ENCODE results near the gene ZNF3.

Gene ZNF3

DNA sequence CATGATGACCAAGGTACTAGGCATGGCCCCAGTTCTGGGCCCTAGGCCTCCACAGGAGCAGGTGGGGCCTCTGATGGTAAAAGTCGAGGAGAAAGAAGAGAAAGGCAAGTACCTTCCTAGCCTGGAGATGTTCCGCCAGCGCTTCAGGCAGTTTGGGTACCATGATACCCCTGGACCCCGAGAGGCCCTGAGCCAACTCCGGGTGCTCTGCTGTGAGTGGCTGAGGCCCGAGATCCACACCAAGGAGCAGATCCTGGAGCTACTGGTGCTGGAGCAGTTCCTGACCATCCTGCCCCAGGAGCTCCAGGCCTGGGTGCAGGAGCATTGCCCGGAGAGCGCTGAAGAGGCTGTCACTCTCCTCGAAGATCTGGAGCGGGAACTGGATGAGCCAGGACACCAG lies 24.5 kb downstream of the ZNF3 start:
- Histone ChIP-seq H3K27ac (ENCODE audit: low read depth in 2 of 2, low read length in 2 of 2) (no peak overlapping the region), H3K4me3 (ENCODE audit: low read length in 2 of 2) (no peak overlapping the region), H3K9me3 (ENCODE audit: control insufficient read depth in 2 of 2, low read length in 2 of 2) (no peaks in the 10 kb centered on the region), H3K36me3 (ENCODE audit: control insufficient read depth in 2 of 2, insufficient read depth in 2 of 2, low read length in 2 of 2) (peaks cover 22 to 26% of the 10 kb centered on the region in 2 donors), H3K4me1 (ENCODE audit: control insufficient read depth in 2 of 2, insufficient read depth in 2 of 2, low read length in 2 of 2) (peaks cover 2 to 5% of the 10 kb centered on the region in 2 donors), H3K9ac (ENCODE audit: low read depth in 1 of 2, low read length in 2 of 2) (no peak overlapping the region), H3K27me3 (ENCODE audit: control insufficient read depth in 2 of 2, insufficient read depth in 2 of 2, low read length in 2 of 2) (no peaks in the 10 kb centered on the region)

DNA sequence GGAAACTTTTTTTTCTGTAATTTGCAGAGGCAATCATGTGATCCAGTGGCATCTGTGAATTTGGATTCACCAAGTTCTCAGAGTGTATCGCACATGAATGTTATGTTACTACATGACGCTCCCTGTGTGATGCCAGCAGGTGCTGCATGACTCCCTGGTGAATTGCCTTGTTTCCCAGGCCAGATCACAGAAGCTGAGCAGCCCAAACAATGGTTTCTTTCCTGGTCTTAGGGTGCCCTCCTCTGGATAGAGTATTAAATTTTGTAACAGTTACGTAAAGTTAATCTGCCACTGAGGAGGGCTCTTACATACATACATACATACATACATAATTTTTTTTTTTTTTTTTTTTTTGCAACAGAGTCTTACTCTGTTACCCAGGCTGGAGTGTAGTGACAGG lies 28.3 kb downstream of the ZNF3 start:
- Histone ChIP-seq H3K9ac (ENCODE audit: low read depth in 1 of 2, low read length in 2 of 2) (no peak overlapping the region), H3K27ac (ENCODE audit: low read depth in 2 of 2, low read length in 2 of 2) (no peak overlapping the region), H3K4me3 (ENCODE audit: low read length in 2 of 2) (no peak overlapping the region), H3K9me3 (ENCODE audit: control insufficient read depth in 2 of 2, low read length in 2 of 2) (no peaks in the 10 kb centered on the region), H3K27me3 (ENCODE audit: control insufficient read depth in 2 of 2, insufficient read depth in 2 of 2, low read length in 2 of 2) (no peaks in the 10 kb centered on the region), H3K4me1 (ENCODE audit: control insufficient read depth in 2 of 2, insufficient read depth in 2 of 2, low read length in 2 of 2) (peaks cover 6 to 15% of the 10 kb centered on the region in 2 donors), H3K36me3 (ENCODE audit: control insufficient read depth in 2 of 2, insufficient read depth in 2 of 2, low read length in 2 of 2) (peaks cover 7 to 14% of the 10 kb centered on the region in 2 donors)

DNA sequence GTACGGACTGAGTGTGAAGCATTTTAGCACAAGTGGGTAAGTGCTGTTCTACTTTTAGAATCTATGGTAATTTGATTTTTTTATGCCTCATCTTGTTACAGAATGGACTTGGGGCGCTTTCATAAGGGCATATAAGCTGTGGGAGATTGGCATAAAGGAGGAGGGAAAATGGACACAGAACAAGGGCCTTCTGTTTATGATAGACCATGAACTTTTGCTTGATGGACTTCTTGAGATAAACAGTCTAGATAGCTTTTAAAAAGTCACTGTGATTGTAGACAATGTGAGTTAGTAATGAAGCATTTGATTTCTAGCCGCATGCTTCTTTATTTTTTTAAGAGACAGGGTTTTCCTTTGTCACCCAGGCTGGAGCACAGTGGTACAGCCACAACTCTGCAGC lies 29.9 kb downstream of the ZNF3 start:
- Histone ChIP-seq H3K9me3 (ENCODE audit: control insufficient read depth in 2 of 2, low read length in 2 of 2) (no peaks in the 10 kb centered on the region), H3K4me3 (ENCODE audit: low read length in 2 of 2) (no peak overlapping the region), H3K27me3 (ENCODE audit: control insufficient read depth in 2 of 2, insufficient read depth in 2 of 2, low read length in 2 of 2) (no peaks in the 10 kb centered on the region), H3K36me3 (ENCODE audit: control insufficient read depth in 2 of 2, insufficient read depth in 2 of 2, low read length in 2 of 2) (no peaks in the 10 kb centered on the region), H3K27ac (ENCODE audit: low read depth in 2 of 2, low read length in 2 of 2) (no peak overlapping the region), H3K4me1 (ENCODE audit: control insufficient read depth in 2 of 2, insufficient read depth in 2 of 2, low read length in 2 of 2) (peaks cover 6 to 15% of the 10 kb centered on the region in 2 donors), H3K9ac (ENCODE audit: low read depth in 1 of 2, low read length in 2 of 2) (no peak overlapping the region)

DNA sequence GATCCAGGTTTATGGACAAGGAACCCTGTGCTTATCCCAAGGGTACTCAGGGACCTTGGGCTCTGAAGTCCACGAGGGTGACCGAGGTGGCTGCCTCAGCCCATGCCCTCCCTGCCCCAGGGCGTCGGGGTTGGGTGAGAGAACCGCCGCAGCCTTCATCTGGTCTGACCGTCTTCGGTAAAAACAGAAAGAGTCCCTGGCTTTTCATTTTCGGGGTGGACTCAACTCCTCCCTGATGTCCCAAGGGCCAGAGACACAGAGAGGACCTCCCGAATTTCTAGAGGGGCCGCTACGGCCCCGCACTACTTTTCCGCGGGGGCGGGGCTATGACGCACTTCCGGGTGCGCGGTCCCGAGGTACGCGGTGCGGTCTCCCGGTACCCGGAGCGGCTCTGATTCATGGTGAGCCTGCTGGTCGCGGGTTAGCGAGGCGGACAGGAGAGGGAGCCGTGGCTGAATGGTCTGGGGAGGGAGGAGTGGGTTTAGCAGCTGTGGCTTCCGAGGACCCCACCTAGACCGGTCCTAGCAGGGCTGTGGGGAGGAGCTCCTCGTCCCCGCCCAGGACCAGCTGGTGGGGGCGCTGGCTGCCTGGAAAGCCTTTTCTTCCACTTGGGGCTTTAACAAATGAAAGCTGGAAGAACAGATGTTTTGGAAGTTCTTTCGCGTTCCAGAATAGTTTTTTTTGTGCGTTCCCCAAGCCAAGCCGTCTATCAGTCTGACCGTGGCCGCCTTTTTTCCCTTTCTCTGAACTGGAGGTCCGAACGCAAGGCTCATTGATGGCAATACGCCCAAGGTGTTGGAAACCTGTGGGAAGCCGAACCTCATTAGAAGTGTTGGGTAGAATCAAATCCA lies 31.9 kb downstream of the ZNF3 start, which contains the start of gene ZSCAN21:
Gene ZSCAN21 (plus strand): TSS at position 334 of the 851 bp plus-strand sequence. CDS start 7,233 bp downstream, outside the sequence.
- H3K27ac ChIP-seq (ENCODE audit: low read depth in 2 of 2, low read length in 2 of 2): peak within 1 kb of the TSS; percentile 97 to 98
- peak within 1 kb of the TSS; percentile 96 to 97 for H3K4me3 ChIP-seq (ENCODE audit: low read length in 2 of 2)
- H3K9me3 ChIP-seq (ENCODE audit: control insufficient read depth in 2 of 2, low read length in 2 of 2): no peaks in the 10 kb centered on the region
- peaks cover 6 to 15% of the 10 kb centered on the region in 2 donors for H3K4me1 ChIP-seq (ENCODE audit: control insufficient read depth in 2 of 2, insufficient read depth in 2 of 2, low read length in 2 of 2)
- H3K9ac ChIP-seq (ENCODE audit: low read depth in 1 of 2, low read length in 2 of 2): peak within 1 kb of the TSS; percentile 93 to 95
- H3K36me3 ChIP-seq (ENCODE audit: control insufficient read depth in 2 of 2, insufficient read depth in 2 of 2, low read length in 2 of 2): no peaks in the 10 kb centered on the region
- H3K27me3 ChIP-seq (ENCODE audit: control insufficient read depth in 2 of 2, insufficient read depth in 2 of 2, low read length in 2 of 2): no peaks in the 10 kb centered on the region

DNA sequence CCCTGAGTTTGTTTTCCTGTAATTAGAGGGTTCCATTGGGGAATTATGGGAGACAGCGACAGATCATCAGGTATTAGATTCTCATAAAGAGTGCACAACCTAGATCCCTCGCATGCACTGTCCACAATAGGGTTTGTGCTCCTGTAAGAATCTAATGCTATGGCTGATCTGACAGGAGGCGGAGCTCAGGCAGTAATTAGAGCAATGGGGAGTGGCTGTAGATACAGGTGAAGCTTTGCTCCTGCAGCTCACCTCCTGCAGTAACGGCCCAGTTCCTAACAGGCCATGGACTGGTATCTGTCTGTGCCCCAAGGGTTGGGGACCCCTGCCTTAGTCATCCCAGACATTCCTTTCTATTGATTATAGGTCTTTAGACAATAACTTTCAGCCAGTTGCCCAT lies 32.8 kb downstream of the ZNF3 start:
- H3K4me1 ChIP-seq (ENCODE audit: control insufficient read depth in 2 of 2, insufficient read depth in 2 of 2, low read length in 2 of 2): peaks cover 5 to 14% of the 10 kb centered on the region in 2 donors
- no peaks in the 10 kb centered on the region for H3K9me3 ChIP-seq (ENCODE audit: control insufficient read depth in 2 of 2, low read length in 2 of 2)
- no peak overlapping the region for H3K9ac ChIP-seq (ENCODE audit: low read depth in 1 of 2, low read length in 2 of 2)
- no peaks in the 10 kb centered on the region for H3K27me3 ChIP-seq (ENCODE audit: control insufficient read depth in 2 of 2, insufficient read depth in 2 of 2, low read length in 2 of 2)
- H3K27ac ChIP-seq (ENCODE audit: low read depth in 2 of 2, low read length in 2 of 2): no peak overlapping the region
- peak overlapping the region; percentile 96 to 97 for H3K4me3 ChIP-seq (ENCODE audit: low read length in 2 of 2)
- H3K36me3 ChIP-seq (ENCODE audit: control insufficient read depth in 2 of 2, insufficient read depth in 2 of 2, low read length in 2 of 2): no peaks in the 10 kb centered on the region

DNA sequence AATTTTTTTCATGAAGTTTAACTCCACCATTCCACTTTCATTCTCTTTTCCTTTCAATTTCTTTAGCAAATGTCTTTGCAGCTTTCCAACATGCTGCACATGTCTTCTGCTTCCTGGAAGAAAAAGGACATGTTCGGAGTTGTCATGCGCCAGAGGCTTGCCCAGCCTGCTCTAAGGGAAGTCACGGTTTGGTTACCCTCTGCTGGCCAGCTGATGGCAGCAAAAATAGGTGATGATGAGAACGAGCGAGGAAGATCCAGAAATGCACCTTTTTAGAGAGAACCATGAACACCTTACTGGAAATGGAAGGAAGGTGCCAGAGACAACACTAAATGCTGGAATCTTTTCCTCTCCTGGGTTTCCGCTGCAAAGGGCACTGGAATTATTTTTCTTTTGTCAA lies 36.8 kb downstream of the ZNF3 start:
- Histone ChIP-seq H3K4me1 (ENCODE audit: control insufficient read depth in 2 of 2, insufficient read depth in 2 of 2, low read length in 2 of 2) (peaks cover 0 to 5% of the 10 kb centered on the region in 2 donors), H3K36me3 (ENCODE audit: control insufficient read depth in 2 of 2, insufficient read depth in 2 of 2, low read length in 2 of 2) (no peaks in the 10 kb centered on the region), H3K27ac (ENCODE audit: low read depth in 2 of 2, low read length in 2 of 2) (no peak overlapping the region), H3K9me3 (ENCODE audit: control insufficient read depth in 2 of 2, low read length in 2 of 2) (no peaks in the 10 kb centered on the region), H3K4me3 (ENCODE audit: low read length in 2 of 2) (no peak overlapping the region), H3K9ac (ENCODE audit: low read depth in 1 of 2, low read length in 2 of 2) (no peak overlapping the region), H3K27me3 (ENCODE audit: control insufficient read depth in 2 of 2, insufficient read depth in 2 of 2, low read length in 2 of 2) (no peaks in the 10 kb centered on the region)

DNA sequence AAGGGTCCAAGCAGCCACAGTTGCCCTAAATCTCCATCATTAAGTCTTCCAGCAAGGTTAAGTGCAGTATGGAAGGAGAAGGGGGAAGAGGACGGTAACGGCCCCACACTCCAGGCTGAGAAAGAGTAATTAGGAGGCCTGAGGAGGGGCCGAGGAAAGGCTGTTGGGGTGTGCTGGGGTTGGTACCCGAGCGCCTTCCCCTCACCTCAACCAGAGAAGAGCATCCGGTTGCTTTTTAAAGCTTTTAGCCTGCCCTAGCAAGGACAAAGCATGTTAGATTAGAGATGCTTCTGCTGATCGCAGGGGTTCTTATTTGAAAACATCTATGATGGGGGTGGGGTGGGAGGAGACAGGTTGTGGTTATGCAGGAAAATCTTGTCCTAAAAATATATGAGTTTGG lies 40.9 kb downstream of the ZNF3 start:
- Histone ChIP-seq H3K27me3 (ENCODE audit: control insufficient read depth in 2 of 2, insufficient read depth in 2 of 2, low read length in 2 of 2) (no peaks in the 10 kb centered on the region), H3K4me3 (ENCODE audit: low read length in 2 of 2) (no peak overlapping the region), H3K36me3 (ENCODE audit: control insufficient read depth in 2 of 2, insufficient read depth in 2 of 2, low read length in 2 of 2) (peaks cover 2% of the 10 kb centered on the region in 2 donors), H3K9me3 (ENCODE audit: control insufficient read depth in 2 of 2, low read length in 2 of 2) (no peaks in the 10 kb centered on the region), H3K4me1 (ENCODE audit: control insufficient read depth in 2 of 2, insufficient read depth in 2 of 2, low read length in 2 of 2) (peaks cover 0 to 10% of the 10 kb centered on the region in 2 donors), H3K27ac (ENCODE audit: low read depth in 2 of 2, low read length in 2 of 2) (no peak overlapping the region), H3K9ac (ENCODE audit: low read depth in 1 of 2, low read length in 2 of 2) (peak overlapping the region in 1 of 2 donors; percentile 12)

DNA sequence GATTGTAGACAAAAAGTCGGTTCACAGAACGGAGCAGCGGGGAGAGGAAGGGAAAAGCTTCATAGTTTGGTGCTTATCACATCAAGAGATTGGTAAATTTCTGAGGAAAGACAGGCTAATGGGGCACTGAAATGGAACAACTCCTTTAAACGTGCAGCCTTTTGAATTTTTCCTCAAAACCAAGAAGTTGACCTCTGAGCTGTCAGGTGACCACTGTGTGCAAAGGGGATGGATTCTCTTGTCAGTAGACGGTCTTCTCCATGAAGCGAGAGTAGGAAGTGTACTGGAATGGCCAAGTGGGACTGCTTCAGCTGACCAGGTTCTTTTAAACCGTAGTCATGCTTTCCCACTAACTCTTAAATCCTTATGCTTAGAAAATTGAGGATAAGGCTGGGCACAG lies 43.2 kb downstream of the ZNF3 start:
- peaks cover 0 to 16% of the 10 kb centered on the region in 2 donors for H3K4me1 ChIP-seq (ENCODE audit: control insufficient read depth in 2 of 2, insufficient read depth in 2 of 2, low read length in 2 of 2)
- peaks cover 24% of the 10 kb centered on the region in 2 donors for H3K36me3 ChIP-seq (ENCODE audit: control insufficient read depth in 2 of 2, insufficient read depth in 2 of 2, low read length in 2 of 2)
- no peaks in the 10 kb centered on the region for H3K27me3 ChIP-seq (ENCODE audit: control insufficient read depth in 2 of 2, insufficient read depth in 2 of 2, low read length in 2 of 2)

DNA sequence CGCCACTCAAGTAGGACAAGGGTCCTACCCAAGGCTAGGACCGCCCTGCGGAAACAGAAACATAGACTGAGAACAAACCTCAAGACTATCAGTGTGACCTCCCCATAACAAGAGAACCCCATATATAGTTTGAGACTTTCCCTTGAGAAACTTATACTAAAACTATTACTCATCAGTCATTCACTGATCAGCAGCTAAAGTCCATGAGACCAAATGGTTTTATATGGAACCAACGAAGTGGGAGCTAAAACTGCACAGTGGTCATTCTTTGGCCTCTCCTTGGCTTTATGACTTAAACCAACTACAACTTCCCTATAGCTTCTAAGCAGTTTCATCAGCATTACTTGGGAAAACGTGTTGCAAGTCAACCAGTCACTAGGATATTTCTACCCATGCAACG lies 45.6 kb downstream of the ZNF3 start:
- Histone ChIP-seq H3K36me3 (ENCODE audit: control insufficient read depth in 2 of 2, insufficient read depth in 2 of 2, low read length in 2 of 2) (peaks cover 39 to 40% of the 10 kb centered on the region in 2 donors), H3K27ac (ENCODE audit: low read depth in 2 of 2, low read length in 2 of 2) (peak overlapping the region; percentile 18 to 32), H3K9me3 (ENCODE audit: control insufficient read depth in 2 of 2, low read length in 2 of 2) (no peaks in the 10 kb centered on the region), H3K4me3 (ENCODE audit: low read length in 2 of 2) (no peak overlapping the region), H3K4me1 (ENCODE audit: control insufficient read depth in 2 of 2, insufficient read depth in 2 of 2, low read length in 2 of 2) (peaks cover 0 to 16% of the 10 kb centered on the region in 2 donors), H3K9ac (ENCODE audit: low read depth in 1 of 2, low read length in 2 of 2) (no peak overlapping the region), H3K27me3 (ENCODE audit: control insufficient read depth in 2 of 2, insufficient read depth in 2 of 2, low read length in 2 of 2) (no peaks in the 10 kb centered on the region)

More for the DNA sequence above, 43.2 kb downstream of the ZNF3 start:
- no peak overlapping the region for H3K27ac ChIP-seq (ENCODE audit: low read depth in 2 of 2, low read length in 2 of 2)
- H3K9ac ChIP-seq (ENCODE audit: low read depth in 1 of 2, low read length in 2 of 2): no peak overlapping the region
- H3K4me3 ChIP-seq (ENCODE audit: low read length in 2 of 2): no peak overlapping the region
- H3K9me3 ChIP-seq (ENCODE audit: control insufficient read depth in 2 of 2, low read length in 2 of 2): no peaks in the 10 kb centered on the region

DNA sequence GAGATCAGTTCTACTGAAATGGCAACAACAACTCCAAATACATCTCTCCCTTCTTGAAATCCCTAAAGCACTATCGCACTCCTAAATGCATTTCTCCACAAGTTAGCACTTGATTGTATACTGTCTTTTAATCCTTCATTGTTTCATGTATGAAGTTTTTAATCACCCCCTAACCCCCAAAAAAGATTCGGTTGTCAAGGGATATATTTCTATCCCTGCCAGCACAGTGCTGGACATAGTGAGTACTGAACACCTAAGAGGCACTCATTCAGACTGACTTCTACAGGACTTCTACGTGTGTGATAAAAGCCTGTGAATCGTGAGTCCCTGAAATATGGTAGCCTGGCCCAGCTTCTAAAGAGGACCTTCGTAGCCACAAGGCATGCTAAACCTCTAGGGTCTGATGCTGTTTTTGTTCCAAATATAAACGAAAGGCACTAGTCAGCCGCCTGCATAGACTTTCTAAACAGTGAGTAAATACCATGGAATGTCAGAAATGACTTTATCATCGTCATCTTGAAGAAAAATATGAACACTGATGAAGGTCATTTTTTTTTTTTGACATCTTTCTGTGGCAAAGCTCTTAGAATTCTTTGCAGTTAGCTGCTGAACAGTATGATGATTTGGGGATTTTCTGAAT lies 46.5 kb downstream of the ZNF3 start:
- Histone ChIP-seq H3K27ac (ENCODE audit: low read depth in 2 of 2, low read length in 2 of 2) (no peak overlapping the region), H3K9me3 (ENCODE audit: control insufficient read depth in 2 of 2, low read length in 2 of 2) (no peaks in the 10 kb centered on the region), H3K9ac (ENCODE audit: low read depth in 1 of 2, low read length in 2 of 2) (no peak overlapping the region), H3K36me3 (ENCODE audit: control insufficient read depth in 2 of 2, insufficient read depth in 2 of 2, low read length in 2 of 2) (peaks cover 45 to 47% of the 10 kb centered on the region in 2 donors), H3K4me1 (ENCODE audit: control insufficient read depth in 2 of 2, insufficient read depth in 2 of 2, low read length in 2 of 2) (peaks cover 0 to 16% of the 10 kb centered on the region in 2 donors), H3K4me3 (ENCODE audit: low read length in 2 of 2) (no peak overlapping the region), H3K27me3 (ENCODE audit: control insufficient read depth in 2 of 2, insufficient read depth in 2 of 2, low read length in 2 of 2) (no peaks in the 10 kb centered on the region)
